Glutamatergic neuron (in vitro differentiated cells): ENCODE measurements around the gene AQR. TPM values are rescaled to one million over a fixed set of nuclear protein-coding genes. Genes with fewer than 3 reads are reported as not detected.
A peak's percentile ranks its signal among the peaks of the same experiment; 100 is the strongest.

ENCODE experiments used
- DNase-seq: peaks from one replicate; pipeline ENCODE4 v3.0.0; 2022
- H3K27ac Mint-ChIP-seq: one replicate; pipeline ENCODE4 v1.8.0; 2020; ENCODE audit warnings: mild to moderate bottlenecking, mixed read lengths, inconsistent platforms; ENCODE audit not compliant: unreplicated experiment
- H3K27me3 Mint-ChIP-seq: one replicate; pipeline ENCODE4 v1.8.0; 2020; ENCODE audit warnings: mild to moderate bottlenecking, moderate library complexity, mixed read lengths, inconsistent platforms; ENCODE audit not compliant: unreplicated experiment
- H3K36me3 Mint-ChIP-seq: one replicate; pipeline ENCODE4 v1.8.0; 2020; ENCODE audit warnings: mild to moderate bottlenecking, mixed read lengths, inconsistent platforms; ENCODE audit not compliant: unreplicated experiment
- H3K4me1 Mint-ChIP-seq: one replicate; pipeline ENCODE4 v1.8.0; 2020; ENCODE audit warnings: mild to moderate bottlenecking, low read depth, mixed read lengths, inconsistent platforms; ENCODE audit not compliant: unreplicated experiment
- H3K4me3 Mint-ChIP-seq: one replicate; pipeline ENCODE4 v1.8.0; 2020; ENCODE audit warnings: mild to moderate bottlenecking, mixed read lengths, inconsistent platforms; ENCODE audit not compliant: unreplicated experiment
- H3K9me3 Mint-ChIP-seq: one replicate; pipeline ENCODE4 v1.8.0; 2020; ENCODE audit warnings: mild to moderate bottlenecking, moderate library complexity, mixed read lengths, inconsistent platforms; ENCODE audit not compliant: unreplicated experiment
- CTCF ChIP-seq: fragments of 200-600 bp; sonication (generic); IDR thresholded peaks from one replicate; pipeline ENCODE4 v1.5.0; 2021; ENCODE audit not compliant: partially characterized antibody, unreplicated experiment
- total RNA-seq: library from RNA; stranded (reverse); fragmentation: NEBNext Ultra II Directional; extraction: Animal tissue kit (Norgen Biotek cat#: 25700); gene quantifications from one replicate; pipeline ENCODE4 v1.2.1, GENCODE V29; 2021; ENCODE audit not compliant: unreplicated experiment

AQR gene
- total RNA-seq, 1 donor from 2014 or later, result 36.8 TPM

- Mint-ChIP-seq H3K4me3 (no peak overlapping the region), H3K27me3 (no peaks in the 10 kb centered on the region), H3K4me1 (no peaks in the 10 kb centered on the region), H3K9me3 (peaks cover 5% of the 10 kb centered on the region), H3K36me3 (peaks cover 13% of the 10 kb centered on the region), H3K27ac (no peak overlapping the region)
- TF ChIP-seq CTCF, result no peak
- DNase-seq, result no peak
Observed at GRCh38 chr15:34838282-34838681, 131.3 kb downstream of the AQR start.

- no peaks in the 10 kb centered on the region for H3K4me1 Mint-ChIP-seq
- no peak for TF ChIP-seq CTCF
- H3K4me3 Mint-ChIP-seq, result no peak overlapping the region
- H3K9me3 Mint-ChIP-seq, result peaks cover 5% of the 10 kb centered on the region
- no peak overlapping the region for H3K27ac Mint-ChIP-seq
- H3K27me3 Mint-ChIP-seq, result no peaks in the 10 kb centered on the region
- no peak for DNase-seq
- H3K36me3 Mint-ChIP-seq, result peaks cover 13% of the 10 kb centered on the region
Observed at GRCh38 chr15:34837246-34838016, 132.1 kb downstream of the AQR start.

GRCh38 chr15:34828145-34828911 lies 141.2 kb downstream of the AQR start:
- no peak for DNase-seq
- Mint-ChIP-seq H3K27ac (peak overlapping the region; percentile 70), H3K4me3 (no peak overlapping the region), H3K36me3 (no peaks in the 10 kb centered on the region), H3K4me1 (peaks cover 14% of the 10 kb centered on the region), H3K27me3 (no peaks in the 10 kb centered on the region), H3K9me3 (peaks cover 3% of the 10 kb centered on the region)
- no peak for TF ChIP-seq CTCF

GRCh38 chr15:34821831-34822230 lies 147.7 kb downstream of the AQR start:
- Mint-ChIP-seq H3K36me3 (no peaks in the 10 kb centered on the region), H3K27me3 (peaks cover 8% of the 10 kb centered on the region), H3K27ac (peak overlapping the region; percentile 88), H3K4me1 (peaks cover 26% of the 10 kb centered on the region), H3K4me3 (peak overlapping the region; percentile 40), H3K9me3 (peaks cover 7% of the 10 kb centered on the region)
- no peak for DNase-seq
- TF ChIP-seq CTCF, result no peak

- Mint-ChIP-seq H3K27me3 (peaks cover 8% of the 10 kb centered on the region), H3K4me3 (no peak overlapping the region), H3K9me3 (peaks cover 4% of the 10 kb centered on the region), H3K36me3 (no peaks in the 10 kb centered on the region), H3K27ac (no peak overlapping the region), H3K4me1 (peaks cover 28% of the 10 kb centered on the region)
- no peak for DNase-seq
- no peak for TF ChIP-seq CTCF
Observed at GRCh38 chr15:34820110-34820509, 149.4 kb downstream of the AQR start.
